ENCODE measurements around the gene SNED1.

The SNED1 gene

DNA sequence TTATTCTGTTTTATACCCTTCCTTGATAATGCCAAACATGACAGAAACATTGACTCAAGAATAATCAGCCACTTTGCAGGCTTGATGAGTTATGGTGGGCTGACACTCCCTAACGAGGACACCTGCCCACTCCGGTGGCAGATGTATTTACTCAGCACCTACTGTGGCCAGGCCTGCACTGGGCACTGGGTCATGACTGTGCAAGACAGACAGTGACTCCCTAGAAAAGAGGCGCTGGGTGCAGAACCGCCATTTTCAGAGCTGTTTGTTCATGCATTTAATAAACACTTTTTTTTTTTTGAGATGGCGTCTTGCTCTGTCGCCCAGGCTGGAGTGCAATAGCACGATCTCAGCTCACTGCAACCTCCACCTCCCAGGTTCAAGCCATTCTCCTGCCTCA lies 32.5 kb downstream of the SNED1 start:
- DNase-seq: no peak

DNA sequence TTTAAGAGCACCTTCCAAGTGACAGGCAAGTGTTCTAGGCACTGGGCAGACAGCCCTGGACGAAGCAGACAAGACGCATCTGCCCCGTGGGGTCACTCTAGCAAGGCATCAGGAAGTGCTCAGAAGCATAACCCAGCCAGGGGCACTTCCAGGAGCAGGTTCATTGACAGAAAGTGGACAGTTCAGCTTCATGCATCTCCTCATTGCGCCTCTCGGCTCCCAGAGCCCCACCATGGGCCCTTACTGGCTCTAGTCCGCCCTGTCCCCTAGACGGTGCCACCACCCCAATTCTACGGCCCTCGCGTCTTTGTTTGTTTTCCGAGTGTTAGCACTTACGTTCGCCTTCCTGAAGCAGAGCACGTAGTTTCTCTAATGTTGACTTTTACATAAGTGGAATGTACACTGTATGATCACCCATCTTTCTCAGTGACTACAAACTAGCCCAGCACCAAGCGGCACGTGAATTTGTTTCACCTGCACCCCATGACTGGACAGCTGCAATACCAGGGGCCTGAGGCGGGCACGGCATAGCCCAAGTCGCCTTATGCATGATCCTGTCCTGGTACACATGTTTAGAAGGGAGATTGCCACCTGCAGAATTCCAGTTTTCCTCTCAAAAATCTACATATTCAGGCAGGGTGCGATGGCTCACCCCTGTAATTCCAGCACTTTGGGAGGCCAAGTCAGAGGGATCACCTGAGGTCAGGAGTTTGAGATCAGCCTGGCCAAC lies 33.2 kb downstream of the SNED1 start:
- DNase-seq: no peak

GRCh38 chr2:241033336-241033987 lies 35.0 kb downstream of the SNED1 start:
- DNase-seq: no peak

- no peak for DNase-seq
Observed at GRCh38 chr2:241033994-241034393, 35.6 kb downstream of the SNED1 start.

- no peak for DNase-seq
Observed at GRCh38 chr2:241034490-241035141, 36.2 kb downstream of the SNED1 start.

GRCh38 chr2:241035142-241035817 lies 36.9 kb downstream of the SNED1 start:
- no peak for DNase-seq

DNA sequence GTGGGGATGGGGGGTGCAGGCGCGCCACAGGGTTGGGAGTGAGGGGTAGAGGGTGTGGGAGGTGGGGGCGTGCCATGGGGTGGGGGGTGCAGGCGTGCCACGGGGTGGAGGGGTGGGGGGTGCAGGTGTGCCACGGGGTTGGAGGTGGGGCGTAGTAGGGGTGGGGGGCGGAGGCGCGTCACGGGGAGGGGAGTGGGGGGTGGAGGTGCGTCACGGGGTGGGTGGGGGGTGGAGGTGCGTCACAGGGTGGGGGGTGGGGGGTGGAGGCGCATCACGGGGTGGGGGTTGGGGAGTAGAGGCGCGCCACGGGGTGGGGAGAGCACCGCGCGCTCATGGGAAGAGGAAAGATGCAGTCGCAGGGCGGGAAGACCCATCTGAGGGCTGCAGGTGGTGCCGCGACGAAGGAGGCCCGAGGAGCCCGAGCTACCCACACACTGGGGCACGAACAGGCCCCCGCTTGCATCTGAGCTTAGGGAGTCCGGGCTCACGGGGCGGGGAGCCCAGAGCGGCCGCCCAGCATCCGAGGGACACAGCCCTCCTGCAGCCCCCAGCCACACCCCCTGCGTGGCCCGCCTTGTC lies 37.5 kb downstream of the SNED1 start:
- peak; percentile 4 for DNase-seq

DNA sequence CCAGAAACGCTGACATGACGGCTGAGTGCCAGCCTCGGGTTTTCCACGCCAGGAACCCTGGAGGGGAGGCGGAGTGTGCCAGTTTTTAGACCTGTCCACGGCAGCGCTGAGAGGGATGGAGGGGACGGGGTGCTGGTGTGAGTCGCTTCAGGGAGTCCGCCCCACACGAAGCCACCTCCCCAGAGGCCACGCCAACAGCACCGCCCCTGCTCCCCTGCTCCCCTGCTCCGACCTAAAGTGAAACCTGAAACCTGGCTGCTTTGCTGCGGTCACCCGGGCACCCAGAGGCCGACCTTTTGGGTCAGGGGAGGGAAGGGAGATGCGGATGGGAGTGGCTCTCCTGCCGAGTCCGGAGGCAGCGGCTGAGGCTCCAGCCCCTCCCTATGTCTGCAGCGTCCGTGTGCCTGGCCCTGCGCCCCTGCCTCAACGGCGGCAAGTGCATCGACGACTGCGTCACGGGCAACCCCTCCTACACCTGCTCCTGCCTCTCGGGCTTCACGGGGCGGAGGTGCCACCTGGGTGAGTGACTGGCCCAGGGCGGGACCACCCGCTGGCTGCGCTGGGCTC lies 38.1 kb downstream of the SNED1 start:
- peak; percentile 57 for DNase-seq

- DNase-seq: no peak
Observed at GRCh38 chr2:241036964-241037421, 38.6 kb downstream of the SNED1 start.

DNA sequence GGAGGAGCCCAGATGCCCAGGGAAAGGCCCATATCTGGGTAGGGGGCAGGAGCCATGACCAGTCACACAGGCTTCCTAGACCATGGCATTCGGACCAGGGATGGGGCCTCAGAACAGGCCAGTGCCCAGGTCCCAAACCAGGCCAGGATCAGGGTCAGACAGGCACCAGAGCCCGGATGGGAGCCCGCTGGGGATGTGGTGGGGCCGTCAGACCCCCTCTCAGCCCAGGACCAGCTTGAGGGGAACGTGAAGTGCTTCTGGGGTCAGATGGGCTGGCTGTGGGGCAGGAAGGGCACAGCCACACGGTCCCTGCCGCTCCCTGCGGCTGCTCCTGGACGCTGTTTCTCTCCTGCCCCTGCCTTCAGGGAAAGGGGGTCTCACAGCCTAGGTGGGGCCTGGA lies 39.1 kb downstream of the SNED1 start:
- DNase-seq: no peak

DNA sequence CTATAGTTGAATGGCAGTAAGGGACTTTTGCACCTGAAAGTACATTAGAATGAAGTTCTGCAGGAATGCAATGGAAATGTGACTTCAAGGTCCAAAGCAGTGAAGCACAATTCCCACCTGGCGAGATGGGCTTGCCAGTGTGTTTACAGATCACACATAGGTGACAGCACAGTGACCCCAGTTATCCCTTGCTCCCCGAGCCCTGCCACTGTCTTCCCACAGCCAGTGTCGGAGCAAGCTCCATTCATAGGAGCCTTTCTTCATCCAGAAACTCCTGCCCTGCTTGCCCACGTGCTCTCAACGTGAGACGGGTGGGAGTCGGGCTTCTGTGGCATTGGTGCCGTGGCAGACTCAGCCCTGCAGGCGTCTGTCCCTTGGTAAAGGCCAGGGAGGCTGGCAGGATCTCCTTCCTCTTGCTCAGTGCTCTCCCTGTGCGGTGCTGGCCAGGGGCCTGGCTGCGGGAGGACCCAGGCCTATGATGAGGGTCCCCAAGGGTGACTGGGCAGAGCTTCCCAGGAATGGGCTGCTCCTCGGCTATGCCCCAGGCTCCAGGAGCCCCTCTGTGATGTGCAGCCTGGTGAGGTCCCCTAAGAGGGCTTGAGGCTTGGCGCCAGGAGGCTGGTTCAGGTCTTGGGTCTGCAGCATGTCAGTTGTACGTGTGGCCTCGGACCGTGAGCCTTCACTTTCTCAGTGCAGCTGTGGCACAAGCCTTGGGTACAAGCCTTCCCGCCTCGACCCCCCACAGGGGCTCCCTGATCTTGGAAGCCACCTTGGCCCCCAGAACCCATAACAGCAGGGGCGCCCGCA lies 40.2 kb downstream of the SNED1 start:
- DNase-seq: no peak

DNA sequence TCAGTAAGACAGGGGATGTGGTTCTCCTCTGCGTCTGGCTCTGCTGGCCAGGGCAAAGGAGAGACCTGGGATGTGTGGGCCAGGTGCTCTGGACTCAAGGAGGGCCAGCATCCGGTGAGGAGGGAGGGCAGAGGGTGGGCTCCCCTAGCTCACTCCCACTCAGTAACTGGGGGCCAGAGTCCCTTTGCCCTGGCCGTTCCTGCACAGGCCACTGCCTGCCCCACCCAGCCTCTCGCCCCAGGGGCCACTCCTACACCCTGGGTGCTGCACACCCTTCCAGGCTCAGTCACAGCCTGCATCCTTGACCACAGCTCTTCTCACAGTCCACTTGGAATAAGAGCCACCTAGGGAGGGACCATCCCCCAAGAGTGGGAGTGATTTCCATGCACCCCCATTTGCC lies 41.0 kb downstream of the SNED1 start:
- no peak for DNase-seq

- no peak for DNase-seq
Observed at GRCh38 chr2:241040081-241040803, 41.8 kb downstream of the SNED1 start.

DNA sequence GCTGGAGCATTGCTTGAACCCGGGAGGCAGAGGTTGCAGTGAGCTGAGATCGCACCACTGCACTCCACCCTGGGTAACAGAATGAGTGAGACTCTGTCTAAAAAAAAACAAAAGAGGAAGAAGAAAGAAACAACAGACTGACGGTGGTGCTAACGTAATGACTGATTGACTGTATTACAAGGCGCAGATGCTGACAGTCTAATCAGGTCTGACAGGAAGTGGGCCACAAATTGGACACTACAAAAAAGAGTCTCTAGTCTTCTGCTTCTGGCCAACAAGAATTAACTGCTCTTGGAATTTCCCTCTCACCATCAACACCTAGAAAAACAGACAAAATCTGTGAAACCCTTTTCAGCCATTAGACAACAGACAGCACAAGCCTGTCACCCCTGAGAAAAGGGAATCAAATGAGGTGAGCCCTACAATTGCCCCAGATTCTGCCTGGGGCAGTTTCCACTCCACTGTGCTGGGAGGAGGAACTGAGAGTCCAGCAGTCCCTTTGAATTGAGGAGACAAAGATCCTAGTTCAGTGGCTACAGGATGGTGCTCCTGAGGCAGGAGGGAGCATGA lies 43.3 kb downstream of the SNED1 start:
- DNase-seq: no peak

GRCh38 chr2:241043581-241043980 lies 45.2 kb downstream of the SNED1 start:
- DNase-seq: no peak

DNA sequence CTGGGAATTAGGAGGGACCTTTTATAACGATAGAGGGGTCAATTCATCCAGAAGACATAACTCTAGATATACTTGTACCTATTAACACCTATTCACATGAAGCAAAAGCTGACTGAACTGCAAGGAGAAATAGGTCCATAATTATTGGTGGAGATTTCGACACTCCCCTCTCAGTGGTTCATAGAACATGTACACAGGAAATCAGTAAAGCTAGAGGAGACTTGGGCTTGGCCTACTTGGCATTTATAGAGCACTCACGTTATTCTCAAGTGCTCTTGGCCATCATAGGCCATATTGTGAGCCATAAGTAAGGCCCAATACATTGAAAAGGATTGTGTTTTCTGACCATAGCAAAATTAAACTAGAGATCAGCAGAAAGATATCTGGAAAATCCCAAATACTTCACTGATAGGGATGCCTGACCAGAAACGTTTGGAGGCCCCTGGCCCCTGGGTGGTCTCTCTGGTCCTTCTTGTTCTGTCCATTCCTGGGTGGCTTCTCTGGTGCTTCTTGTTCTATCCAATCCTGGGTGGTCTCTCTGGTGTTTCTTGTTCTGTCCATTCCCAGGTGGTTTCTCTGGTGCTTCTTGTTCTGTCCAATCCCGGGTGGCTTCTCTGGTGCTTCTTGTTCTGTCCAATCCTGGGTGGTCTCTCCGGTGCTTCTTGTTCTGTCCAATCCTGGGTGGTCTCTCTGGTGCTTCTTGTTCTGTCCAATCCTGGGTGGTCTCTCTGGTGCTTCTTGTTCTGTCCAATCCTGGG lies 49.0 kb downstream of the SNED1 start:
- no peak for DNase-seq

DNA sequence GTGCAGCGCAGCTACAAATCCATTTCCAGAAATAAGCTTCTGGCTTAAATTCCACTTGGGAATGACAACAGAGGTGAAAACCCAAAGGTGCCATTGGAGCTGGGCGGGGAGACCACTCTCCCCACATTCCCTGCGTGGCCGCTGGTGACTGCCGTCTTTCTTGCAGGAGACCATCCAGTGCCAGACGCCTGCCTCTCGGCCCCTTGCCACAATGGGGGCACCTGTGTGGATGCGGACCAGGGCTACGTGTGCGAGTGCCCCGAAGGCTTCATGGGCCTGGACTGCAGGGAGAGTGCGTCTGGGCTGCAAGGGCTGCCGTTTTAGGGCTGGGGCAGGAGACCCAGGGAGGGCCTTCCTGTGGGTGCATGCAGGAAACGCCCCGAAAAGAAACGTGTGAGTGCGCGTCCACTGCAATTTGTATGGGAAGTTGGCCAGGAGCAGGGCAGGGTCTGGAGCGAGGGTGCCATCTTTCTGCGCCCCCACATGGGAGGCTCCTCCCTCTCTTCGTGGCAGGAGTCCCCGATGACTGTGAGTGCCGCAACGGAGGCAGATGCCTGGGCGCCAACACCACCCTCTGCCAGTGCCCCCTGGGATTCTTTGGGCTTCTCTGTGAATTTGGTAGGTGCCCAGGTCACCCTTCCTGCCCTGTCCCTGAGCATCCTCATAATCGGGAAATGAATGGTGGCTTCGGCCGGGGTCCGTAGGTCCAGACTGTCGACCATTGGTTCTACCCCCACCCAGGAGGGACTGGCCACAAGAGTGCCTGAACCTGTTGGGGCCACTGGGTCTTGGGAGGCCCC lies 49.9 kb downstream of the SNED1 start:
- no peak for DNase-seq

GRCh38 chr2:241048949-241049343 lies 50.5 kb downstream of the SNED1 start:
- no peak for DNase-seq
